CD4-positive, alpha-beta memory T cell (primary cell): ENCODE results near the gene TEP1. TPM values are rescaled to one million over a fixed set of nuclear protein-coding genes. Genes with fewer than 3 reads are reported as not detected.
A peak's percentile ranks its signal among the peaks of the same experiment; 100 is the strongest.

Source experiments
- CTCF ChIA-PET: fragments of 350-600 bp; sonication (Branson Sonifier 250); formaldehyde crosslinking; loops from one replicate; lab custom pipeline; 2021; ENCODE audit warnings: inconsistent platforms; ENCODE audit not compliant: partially characterized antibody; lab: Charles Lee
- POLR2A ChIA-PET: fragments of 350-600 bp; sonication (Branson Sonifier 250); formaldehyde crosslinking; loops from one replicate; lab custom pipeline; 2021; ENCODE audit not compliant: partially characterized antibody; lab: Charles Lee
- DNase-seq, 5 donors: peaks; one replicate each; pipeline versions ENCODE4 v3.0.0 to v3.0.0-alpha.2; 2020 to 2022; ENCODE audit warnings: mixed read lengths in 1 of 5
- H3K27ac ChIP-seq: one replicate; pipeline ENCODE4 v1.7.0; 2013; ENCODE audit warnings: low read depth, low read length
- H3K27me3 ChIP-seq: 2 replicates; pipeline ENCODE4 v1.7.0; 2013; ENCODE audit warnings: mild to moderate bottlenecking, low read length, moderate library complexity; ENCODE audit not compliant: insufficient read depth
- H3K36me3 ChIP-seq: 2 replicates; pipeline ENCODE4 v1.7.0; 2013; ENCODE audit warnings: mild to moderate bottlenecking, low read length, moderate library complexity; ENCODE audit not compliant: insufficient read depth
- H3K4me1 ChIP-seq: 2 replicates; pipeline ENCODE4 v1.7.0; 2013; ENCODE audit warnings: mild to moderate bottlenecking, low read length, moderate library complexity; ENCODE audit not compliant: insufficient read depth
- H3K4me3 ChIP-seq, 2 donors: one replicate each; pipeline ENCODE4 v1.7.0; 2013; ENCODE audit warnings: low read length in 2 of 2, mild to moderate bottlenecking in 1 of 2
- H3K9me3 ChIP-seq, 2 donors: one replicate each; pipeline ENCODE4 v1.7.0; 2013; ENCODE audit warnings: low read length in 2 of 2, control low read depth in 1 of 2; ENCODE audit not compliant: control insufficient read depth in 1 of 2
- H3K27ac Mint-ChIP-seq, 7 donors: one replicate each; pipeline ENCODE4 v1.8.0; 2020 to 2021; ENCODE audit warnings: mixed read lengths in 7 of 7, mild to moderate bottlenecking in 6 of 7, inconsistent platforms in 3 of 7, moderate library complexity in 3 of 7
- H3K27me3 Mint-ChIP-seq, 2 donors: one replicate each; pipeline ENCODE4 v1.8.0; 2020 to 2021; ENCODE audit warnings: mixed read lengths in 2 of 2
- H3K36me3 Mint-ChIP-seq, 2 donors: one replicate each; pipeline ENCODE4 v1.8.0; 2020 to 2021; ENCODE audit warnings: mixed read lengths in 2 of 2, inconsistent platforms in 1 of 2, mild to moderate bottlenecking in 1 of 2
- H3K4me1 Mint-ChIP-seq, 4 donors: one replicate each; pipeline ENCODE4 v1.8.0; 2020 to 2021; ENCODE audit warnings: mixed read lengths in 4 of 4, mild to moderate bottlenecking in 1 of 4
- H3K4me3 Mint-ChIP-seq, 8 donors: one replicate each; pipeline ENCODE4 v1.8.0; 2020 to 2021; ENCODE audit warnings: mixed read lengths in 8 of 8, mild to moderate bottlenecking in 7 of 8, moderate library complexity in 6 of 8, inconsistent platforms in 3 of 8
- H3K9me3 Mint-ChIP-seq, 8 donors: one replicate each; pipeline ENCODE4 v1.8.0; 2020 to 2021; ENCODE audit warnings: mixed read lengths in 8 of 8, mild to moderate bottlenecking in 5 of 8, inconsistent platforms in 3 of 8, moderate library complexity in 1 of 8
- intact Hi-C: fragments of 100-400 bp; cut with micrococcal nuclease; formaldehyde crosslinking; loops from one replicate; pipeline ENCODE4 v1.15.1; 2023
- polyA plus RNA-seq, 2 donors: library from polyadenylated mRNA; unstranded; fragments of 300-500 nt; fragmentation: Illumina TruSeq; gene quantifications; one replicate each; pipeline ENCODE4 v1.2.3, GENCODE V29; 2021
- total RNA-seq, 2 experiments: library from RNA; stranded (reverse); gene quantifications; one replicate each; pipeline ENCODE4 v1.2.3, GENCODE V29; 2021

TEP1 gene
- total and polyA plus RNA-seq, 4 experiments from 2014 or later, result 6.8 to 67.3 (median 66.7) TPM; not detected in 1

- peaks cover 26 to 49% (median 33%) of the 10 kb centered on the region in 4 donors for H3K4me1 Mint-ChIP-seq
Observed at GRCh38 chr14:20329355-20329754, 83.9 kb downstream of the TEP1 start.

DNA sequence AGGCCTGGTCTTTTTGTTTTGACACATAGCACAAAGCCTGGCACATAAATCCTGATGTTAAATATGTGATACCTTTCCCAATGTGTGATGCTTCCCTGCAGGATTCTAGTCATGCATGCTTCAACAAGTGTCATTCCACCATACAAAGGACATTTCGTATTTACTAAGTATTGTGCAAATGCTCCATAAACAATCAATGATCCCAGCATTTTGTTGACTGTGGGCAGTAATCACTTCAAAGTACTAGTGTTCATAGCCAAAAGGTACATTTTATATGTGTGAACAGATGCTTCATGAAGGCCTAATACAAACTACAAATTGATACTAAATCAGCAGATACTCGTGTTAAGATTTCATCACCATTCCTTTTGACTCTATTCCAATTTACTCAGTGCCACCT is 84.6 kb downstream of the TEP1 start:
- no peaks in the 10 kb centered on the region for H3K27me3 Mint-ChIP-seq
- H3K36me3 Mint-ChIP-seq, result peaks cover 5 to 23% of the 10 kb centered on the region in 2 donors
- H3K9me3 ChIP-seq, result no peaks in the 10 kb centered on the region
- peaks cover 3% of the 10 kb centered on the region for H3K36me3 ChIP-seq
- ChIA-PET CTCF (interaction anchor here (0.8 to 10.7 kb wide), 24 partner anchors 14 to 530 kb away, joined by 3 to 354 read pairs (median 6); partner anchors contain the start of genes ANG, APEX1, OSGEP and PARP2), POLR2A (interaction anchor here (1.2 to 4.5 kb wide), 9 partner anchors 14 to 355 kb away, joined by 3 to 36 read pairs (median 5); partner anchors contain the start of genes APEX1, OSGEP, PARP2 and TTC5)
- H3K27ac ChIP-seq, result no peak overlapping the region
- no peak overlapping the region for H3K4me3 Mint-ChIP-seq
- DNase-seq, result no peak
- peak overlapping the region in 4 of 7 donors; percentile 1 to 50 (median 20) for H3K27ac Mint-ChIP-seq
- peaks cover 26 to 49% (median 33%) of the 10 kb centered on the region in 4 donors for H3K4me1 Mint-ChIP-seq
- H3K9me3 Mint-ChIP-seq, result no peaks in the 10 kb centered on the region
- peaks cover 19% of the 10 kb centered on the region for H3K4me1 ChIP-seq
- H3K4me3 ChIP-seq, result no peak overlapping the region
- no peaks in the 10 kb centered on the region for H3K27me3 ChIP-seq
- intact Hi-C loops, result loop anchor here (10.0 kb wide), 1 partner anchor 526 kb away; no protein-coding TSS in a partner anchor

More at GRCh38 chr14:20329355-20329754, 83.9 kb downstream of the TEP1 start:
- no peak for DNase-seq
- peaks cover 4 to 20% of the 10 kb centered on the region in 2 donors for H3K36me3 Mint-ChIP-seq
- H3K27me3 Mint-ChIP-seq, result no peaks in the 10 kb centered on the region
- no peaks in the 10 kb centered on the region for H3K27me3 ChIP-seq
- peaks cover 3% of the 10 kb centered on the region for H3K36me3 ChIP-seq
- peak overlapping the region in 1 of 7 donors; percentile 17 for H3K27ac Mint-ChIP-seq
- intact Hi-C loops, result loop anchor here (10.0 kb wide), 1 partner anchor 525 kb away; no protein-coding TSS in a partner anchor
- H3K4me3 ChIP-seq, result no peak overlapping the region
- no peak overlapping the region for H3K27ac ChIP-seq
- H3K9me3 Mint-ChIP-seq, result no peaks in the 10 kb centered on the region
- ChIA-PET POLR2A (interaction anchor here (0.6 to 4.5 kb wide), 5 partner anchors 13 to 352 kb away, joined by 3 to 36 read pairs (median 8); partner anchors contain the start of gene PARP2), CTCF (interaction anchor here (1.1 to 10.7 kb wide), 9 partner anchors 13 to 543 kb away, joined by 3 to 354 read pairs (median 16); partner anchors contain the start of genes PARP2, PIP4P1, RNASE4 and TEP1)
- H3K4me3 Mint-ChIP-seq, result no peak overlapping the region
- H3K4me1 ChIP-seq, result peaks cover 20% of the 10 kb centered on the region
- no peaks in the 10 kb centered on the region for H3K9me3 ChIP-seq

- Histone ChIP-seq H3K27me3 (no peaks in the 10 kb centered on the region), H3K36me3 (peaks cover 3% of the 10 kb centered on the region), H3K9me3 (no peaks in the 10 kb centered on the region), H3K4me3 (no peak overlapping the region), H3K4me1 (peaks cover 10% of the 10 kb centered on the region), H3K27ac (peak overlapping the region; percentile 17)
- no peaks in the 10 kb centered on the region for H3K9me3 Mint-ChIP-seq
- peak overlapping the region in 3 of 8 donors; percentile 17 to 50 (median 45) for H3K4me3 Mint-ChIP-seq
- peaks cover 5 to 19% of the 10 kb centered on the region in 2 donors for H3K36me3 Mint-ChIP-seq
- intact Hi-C loops, result loop anchor here (1.0 to 10.0 kb wide), 8 partner anchors 16 to 528 kb away; partner anchors contain the start of gene PARP2
- H3K4me1 Mint-ChIP-seq, result peaks cover 15 to 35% (median 22%) of the 10 kb centered on the region in 4 donors
- no peaks in the 10 kb centered on the region for H3K27me3 Mint-ChIP-seq
- CTCF ChIA-PET, result interaction anchor here (0.7 to 10.7 kb wide), 39 partner anchors 10 to 373 kb away, joined by 3 to 354 read pairs (median 6); partner anchors contain the start of genes ANG, APEX1, OSGEP and PARP2
- peak overlapping the region; percentile 24 to 92 (median 77) for H3K27ac Mint-ChIP-seq
- DNase-seq, result peak in 4 of 5 donors; percentile 65 to 68 (median 66)
- POLR2A ChIA-PET, result interaction anchor here (0.6 to 4.5 kb wide), 11 partner anchors 10 to 356 kb away, joined by 3 to 36 read pairs (median 5); partner anchors contain the start of genes APEX1, OSGEP, PARP2 and TEP1
Observed at GRCh38 chr14:20327005-20327869, 86.1 kb downstream of the TEP1 start.

DNA sequence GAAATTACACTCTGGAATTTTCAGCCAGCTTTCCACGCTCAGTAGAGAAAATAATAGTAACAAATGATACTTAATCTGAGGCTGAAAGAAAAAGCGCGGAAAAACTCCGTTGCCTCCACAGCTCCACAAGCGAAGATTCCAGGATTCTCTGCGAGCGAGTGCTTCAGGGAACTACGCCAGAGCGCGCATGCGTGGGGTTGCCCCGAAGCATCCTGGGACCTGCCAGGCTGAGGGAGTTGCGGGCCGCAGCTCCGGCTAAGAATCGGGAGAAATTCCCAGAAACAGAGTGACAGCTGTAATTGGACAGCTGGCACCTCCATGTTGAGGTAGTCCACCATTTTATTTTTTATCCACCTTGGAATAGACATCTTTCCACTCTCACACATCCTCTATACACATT is 95.6 kb downstream of the TEP1 start:
- no peak for DNase-seq
- Histone ChIP-seq H3K4me1 (no peaks in the 10 kb centered on the region), H3K9me3 (no peaks in the 10 kb centered on the region), H3K27me3 (no peaks in the 10 kb centered on the region), H3K36me3 (peaks cover 22% of the 10 kb centered on the region), H3K27ac (no peak overlapping the region), H3K4me3 (no peak overlapping the region)
- Mint-ChIP-seq H3K36me3 (peaks cover 33 to 42% of the 10 kb centered on the region in 2 donors), H3K27me3 (no peaks in the 10 kb centered on the region), H3K27ac (no peak overlapping the region), H3K4me3 (no peak overlapping the region), H3K9me3 (no peaks in the 10 kb centered on the region), H3K4me1 (peaks cover 0 to 4% (median 0%) of the 10 kb centered on the region in 4 donors)
- CTCF ChIA-PET, result interaction anchor here (1.0 to 3.0 kb wide), 2 partner anchors 9 to 11 kb away, joined by 3 to 17 read pairs; no protein-coding TSS in a partner anchor
- POLR2A ChIA-PET, result interaction anchor here (0.6 kb wide), 1 partner anchor 9 kb away, joined by 3 read pairs; no protein-coding TSS in a partner anchor
- intact Hi-C loops, result no loop called here

Other genes starting within 250 kb of the TEP1 start
- gene OR11G2, start 222.6 kb downstream of the TEP1 start, total RNA-seq, result not detected
- not detected for gene OR11G2, start 222.6 kb downstream of the TEP1 start, polyA plus RNA-seq
- gene OR11H6, start 189.8 kb downstream of the TEP1 start, total RNA-seq, result not detected
- gene OR11H6, start 189.8 kb downstream of the TEP1 start, polyA plus RNA-seq, result not detected
- gene OR11H7, start 184.5 kb downstream of the TEP1 start, total RNA-seq, result not detected
- not detected for gene OR11H7, start 184.5 kb downstream of the TEP1 start, polyA plus RNA-seq
- gene OR11H4, start 174.2 kb downstream of the TEP1 start, total RNA-seq, result not detected
- gene OR11H4, start 174.2 kb downstream of the TEP1 start, polyA plus RNA-seq, result not detected
- gene TTC5, start 107.5 kb downstream of the TEP1 start, total RNA-seq, result 10 to 100 TPM; 26.0 to 26.1 TPM
- gene TTC5, start 107.5 kb downstream of the TEP1 start, polyA plus RNA-seq, result 10 to 100 TPM; 23.8 to 26.1 TPM
- gene CCNB1IP1, start 80.2 kb downstream of the TEP1 start, total RNA-seq, result 10 to 100 TPM; 21.2 to 24.3 TPM
- gene CCNB1IP1, start 80.2 kb downstream of the TEP1 start, polyA plus RNA-seq, result 10 to 100 TPM; 10.6 to 11.5 TPM
- gene PARP2, start 69.9 kb downstream of the TEP1 start, total RNA-seq, result 10 to 100 TPM; 20.3 to 25.0 TPM
- gene PARP2, start 69.9 kb downstream of the TEP1 start, polyA plus RNA-seq, result 10 to 100 TPM; 13.1 to 13.6 TPM
- gene KLHL33, start 22.7 kb upstream of the TEP1 start, total RNA-seq, result under 1 TPM; 0.14 to 0.15 TPM
- not detected for gene KLHL33, start 22.7 kb upstream of the TEP1 start, polyA plus RNA-seq
- gene OSGEP, start 41.3 kb upstream of the TEP1 start, total RNA-seq, result 10 to 100 TPM; 72.3 to 75.9 TPM
- 10 to 100 TPM; 39.3 to 41.8 TPM for gene OSGEP, start 41.3 kb upstream of the TEP1 start, polyA plus RNA-seq
- 100 to 1,000 TPM; 102 to 105 TPM for gene APEX1, start 41.7 kb upstream of the TEP1 start, total RNA-seq
- 100 to 1,000 TPM; 138 to 144 TPM for gene APEX1, start 41.7 kb upstream of the TEP1 start, polyA plus RNA-seq
- gene PIP4P1, start 47.9 kb upstream of the TEP1 start, total RNA-seq, result 10 to 100 TPM; 77.8 to 78.1 TPM
- 10 to 100 TPM; 32.4 to 44.3 TPM for gene PIP4P1, start 47.9 kb upstream of the TEP1 start, polyA plus RNA-seq
- 100 to 1,000 TPM; 106 to 108 TPM for gene PNP, start 55.9 kb upstream of the TEP1 start, total RNA-seq
- gene PNP, start 55.9 kb upstream of the TEP1 start, polyA plus RNA-seq, result 100 to 1,000 TPM in 1 of 2 donors, 10 to 100 TPM in 1; 53.8 to 101 TPM
- gene RNASE10, start 92.0 kb upstream of the TEP1 start, total RNA-seq, result 1 to 10 TPM; 1.2 to 1.4 TPM
- gene RNASE10, start 92.0 kb upstream of the TEP1 start, polyA plus RNA-seq, result not detected
- gene RNASE9, start 147.5 kb upstream of the TEP1 start, total RNA-seq, result not detected
- not detected for gene RNASE9, start 147.5 kb upstream of the TEP1 start, polyA plus RNA-seq
- not detected for gene RNASE11, start 174.5 kb upstream of the TEP1 start, total RNA-seq
- not detected for gene RNASE11, start 174.5 kb upstream of the TEP1 start, polyA plus RNA-seq
- gene RNASE12, start 177.9 kb upstream of the TEP1 start, total RNA-seq, result not detected
- not detected for gene RNASE12, start 177.9 kb upstream of the TEP1 start, polyA plus RNA-seq
- not detected for gene OR6S1, start 228.2 kb upstream of the TEP1 start, total RNA-seq
- not detected for gene OR6S1, start 228.2 kb upstream of the TEP1 start, polyA plus RNA-seq